HepG2 (cell line): ENCODE measurements around the gene ADCY6. TPM values are rescaled to one million over a fixed set of nuclear protein-coding genes. Genes with fewer than 3 reads are reported as not detected.

Experiments used
- ATAC-seq: fragments of 200-7000 bp; cut with Tn5 transposase; 3 replicates; pipeline ENCODE4 v1.9.1; 2020; ENCODE audit warnings: mild to moderate bottlenecking, moderate library complexity
- BruUV-seq: library from RNA; stranded (reverse); fragments of 400-500 nt; replicated peaks from 2 replicates; lab custom pipeline; 2021; lab: Mats Ljungman, UMichigan
- CTCF ChIA-PET: fragments of 300-600 bp; formaldehyde crosslinking; extraction: SDS; loops from one replicate; lab custom pipeline; 2021; ENCODE audit warnings: low total read pairs, inconsistent platforms, low intra/inter-chr PET ratio; lab: Yijun Ruan, JAX
- POLR2A ChIA-PET: fragments of 350-600 bp; sonication (Branson Sonifier 250); formaldehyde crosslinking; loops from one replicate; lab custom pipeline; 2020; ENCODE audit warnings: antibody characterized with exemption, inconsistent platforms; lab: Yijun Ruan, JAX
- DNase-seq: peaks from one replicate; pipeline ENCODE4 v3.0.0-alpha.2; 2015; ENCODE audit warnings: low spot score
- FAIRE-seq: peaks from 3 replicates; lab custom pipeline; 2011; peaks lifted over from hg19 to GRCh38; lab: Jason Lieb, UNC
- H2AFZ ChIP-seq: one replicate; pipeline ENCODE4 v1.6.1; 2011; ENCODE audit warnings: low read length, inconsistent platforms
- H3K27ac ChIP-seq: fragments of 300-600 bp; 3 replicates; pipeline ENCODE4 v1.8.0; 2011; ENCODE audit warnings: mixed run types, mild to moderate bottlenecking, mixed read lengths, low read length, inconsistent platforms; ENCODE audit not compliant: insufficient read depth; ENCODE audit errors: extremely low read length
- H3K27me3 ChIP-seq, 2 experiments: fragments of 200-600 bp in 1 of 2; 2 replicates in 1 of 2; 3 replicates in 1 of 2; pipeline versions ENCODE4 v1.6.0 to v1.8.0; 2011; ENCODE audit warnings: low read length in 2 of 2, mild to moderate bottlenecking in 2 of 2, moderate library complexity in 2 of 2, inconsistent platforms in 1 of 2; ENCODE audit not compliant: insufficient read depth in 2 of 2, control insufficient read depth in 1 of 2
- H3K36me3 ChIP-seq, 2 experiments: fragments of 200-600 bp in 1 of 2; replicated peaks in 1 of 2; 2 replicates in 1 of 2; 3 replicates in 1 of 2; pipeline versions ENCODE4 v1.5.1 to v1.8.0; 2011; ENCODE audit warnings: low read length in 2 of 2, inconsistent platforms in 1 of 2; ENCODE audit not compliant: insufficient read depth in 2 of 2, control insufficient read depth in 1 of 2
- H3K4me1 ChIP-seq: 2 replicates; pipeline ENCODE4 v1.5.1; 2012; ENCODE audit warnings: low read length, inconsistent platforms; ENCODE audit not compliant: insufficient read depth
- H3K4me2 ChIP-seq: 2 replicates; pipeline ENCODE4 v1.6.0; 2011; ENCODE audit warnings: low read depth, low read length, inconsistent platforms
- H3K4me3 ChIP-seq, 3 experiments: fragments of 200-600 bp in 1 of 3; sonication (generic), shearing (Covaris generic) in 1 of 3; replicated peaks in 1 of 3; 2 replicates each; pipeline ENCODE4 v1.5.1; 2011 to 2016; ENCODE audit warnings: low read length in 3 of 3, inconsistent platforms in 2 of 3, low read depth in 2 of 3, mild to moderate bottlenecking in 2 of 3, control low read depth in 1 of 3, mixed read lengths in 1 of 3; ENCODE audit not compliant: insufficient read depth in 1 of 3
- H3K79me2 ChIP-seq: one replicate; pipeline ENCODE4 v1.6.1; 2011; ENCODE audit warnings: low read length, inconsistent platforms; ENCODE audit not compliant: insufficient read depth
- H3K9ac ChIP-seq: 2 replicates; pipeline ENCODE4 v1.6.0; 2011; ENCODE audit warnings: mild to moderate bottlenecking, low read depth, low read length, inconsistent platforms; ENCODE audit not compliant: insufficient read depth
- H3K9me3 ChIP-seq: 2 replicates; pipeline ENCODE4 v1.5.1; 2012; ENCODE audit warnings: mild to moderate bottlenecking, low read length
- H4K20me1 ChIP-seq: 2 replicates; pipeline ENCODE4 v1.6.0; 2011; ENCODE audit warnings: inconsistent platforms, mild to moderate bottlenecking, low read length, moderate library complexity; ENCODE audit not compliant: insufficient read depth
- ELF1 ChIP-seq: sonication (generic); formaldehyde crosslinking; IDR thresholded peaks from 2 replicates; pipeline ENCODE4 v1.4.0; 2020; ENCODE audit warnings: missing genetic modification reagents
- FUBP1 ChIP-seq: sonication (generic); formaldehyde crosslinking; IDR thresholded peaks from 2 replicates; pipeline ENCODE4 v1.5.1; 2020; ENCODE audit warnings: missing genetic modification reagents, mild to moderate bottlenecking, borderline replicate concordance
- NR2C2 ChIP-seq: sonication (generic); formaldehyde crosslinking; IDR thresholded peaks from 2 replicates; pipeline ENCODE4 v1.4.0; 2020; ENCODE audit warnings: missing genetic modification reagents, mild to moderate bottlenecking, moderate library complexity, borderline replicate concordance
- ZBTB3 ChIP-seq: sonication (generic); formaldehyde crosslinking; IDR thresholded peaks from 2 replicates; pipeline ENCODE4 v1.4.0; 2020; ENCODE audit warnings: low read depth, mild to moderate bottlenecking, moderate library complexity, missing genetic modification reagents, borderline replicate concordance
- ZFP36L2 ChIP-seq: sonication (generic); formaldehyde crosslinking; IDR thresholded peaks from 2 replicates; pipeline ENCODE4 v1.4.0; 2020; ENCODE audit warnings: missing genetic modification reagents
- ZNF496 ChIP-seq: sonication (generic); formaldehyde crosslinking; IDR thresholded peaks from 2 replicates; pipeline ENCODE4 v1.8.1; 2023; ENCODE audit warnings: mild to moderate bottlenecking, moderate library complexity, missing genetic modification reagents; ENCODE audit not compliant: insufficient replicate concordance
- ZNF570 ChIP-seq: sonication (generic); formaldehyde crosslinking; IDR thresholded peaks from 2 replicates; pipeline ENCODE4 v1.4.0; 2020; ENCODE audit warnings: mild to moderate bottlenecking, missing genetic modification reagents, borderline replicate concordance
- ZNF652 ChIP-seq: IDR thresholded peaks from 2 replicates; pipeline ENCODE4 v1.6.1; 2016; ENCODE audit warnings: low read depth, borderline replicate concordance
- WGBS: methylation state at CpG from one replicate; pipeline ENCODE4 v1.1.6; 2017; ENCODE audit warnings: low lambda C conversion rate; 5-methylcytosine and 5-hydroxymethylcytosine counted together
- in situ Hi-C: cut with HindIII; loops from 2 replicates; pipeline ENCODE4 v1.10.0; 2017; ENCODE audit warnings: low pct_unique_long_range_greater_than_20kb; ENCODE audit not compliant: extremely low pct_ligation_motif_present
- intact Hi-C: fragments of 100-400 bp; cut with micrococcal nuclease; formaldehyde crosslinking; loops from one replicate; pipeline ENCODE4 v1.10.0; 2022; ENCODE audit not compliant: unreplicated experiment
- polyA plus RNA-seq, 8 experiments: library from polyadenylated mRNA; depleted of rRNA in 3 of 8; stranded (reverse) in 7 of 8; unstranded in 1 of 8; fragments of >200 nt; fragmentation: Illumina TruSeq in 4 of 8; extraction: Trizol in 4 of 8; gene quantifications; 2 replicates each; pipeline versions ENCODE4 v1.2.1 to v1.2.3, GENCODE V29; 2011 to 2016; ENCODE audit warnings: low read depth in 4 of 8, missing spikeins in 1 of 8, mixed read lengths in 1 of 8; ENCODE audit not compliant: insufficient read depth in 1 of 8
- total RNA-seq, 5 experiments: library from RNA; depleted of rRNA; stranded (reverse); fragments of >200 nt; fragmentation: Illumina TruSeq; extraction: Trizol; gene quantifications; 2 replicates each; pipeline ENCODE4 v1.2.3, GENCODE V29; 2016; ENCODE audit warnings: low read depth in 1 of 5
- TF ChIP-seq, protein P1 (sequence below): sonication (generic); formaldehyde crosslinking; IDR thresholded peaks from 2 replicates; pipeline ENCODE4 v1.4.0; 2020; ENCODE audit warnings: missing genetic modification reagents
- TF ChIP-seq, protein P2 (sequence below): sonication (generic); formaldehyde crosslinking; IDR thresholded peaks from 2 replicates; pipeline ENCODE4 v1.5.1; 2020; ENCODE audit warnings: mild to moderate bottlenecking, missing genetic modification reagents, moderate library complexity

Gene ADCY6
- total and polyA plus RNA-seq, 2 of the 13 experiments (the other 11 are each of a cell fraction or from before 2014, with no cell fraction given): 10.6 to 11.8 TPM

DNA sequence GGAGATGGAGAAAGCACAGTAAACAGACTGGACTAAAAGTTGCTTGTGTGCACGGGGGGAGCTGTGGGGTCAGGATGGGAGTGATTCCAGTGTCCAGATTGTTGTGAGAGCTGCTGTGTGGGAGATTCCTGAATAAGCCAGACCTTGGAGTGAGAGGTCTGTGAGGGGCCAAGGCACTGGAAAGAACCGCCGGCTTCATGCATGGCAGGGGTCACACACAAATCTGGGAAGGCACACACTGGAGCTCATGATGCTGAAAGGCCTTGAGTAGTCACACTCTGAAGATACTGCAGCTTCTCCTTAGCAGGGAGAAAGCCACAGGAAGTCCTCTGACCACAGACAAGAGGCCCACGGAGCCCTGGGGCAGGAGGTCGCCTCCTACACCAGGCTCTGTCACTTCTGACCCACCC lies 23.1 kb downstream of the ADCY6 start:
- CTCF ChIA-PET: no interaction called here
- Histone ChIP-seq H3K4me1 (no peaks in the 10 kb centered on the region), H3K36me3 (peaks cover 1 to 10% of the 10 kb centered on the region in 2 experiments; a peak in 3 of 5 replicates), H4K20me1 (no peaks in the 10 kb centered on the region), H3K4me2 (no peak overlapping the region), H3K27me3 (no peaks in the 10 kb centered on the region), H3K79me2 (no peaks in the 10 kb centered on the region), H3K27ac (no peak overlapping the region), H2AFZ (no peak overlapping the region), H3K4me3 (no peak overlapping the region), H3K9ac (no peak overlapping the region), H3K9me3 (no peaks in the 10 kb centered on the region)
- TF ChIP-seq, protein P1, sequence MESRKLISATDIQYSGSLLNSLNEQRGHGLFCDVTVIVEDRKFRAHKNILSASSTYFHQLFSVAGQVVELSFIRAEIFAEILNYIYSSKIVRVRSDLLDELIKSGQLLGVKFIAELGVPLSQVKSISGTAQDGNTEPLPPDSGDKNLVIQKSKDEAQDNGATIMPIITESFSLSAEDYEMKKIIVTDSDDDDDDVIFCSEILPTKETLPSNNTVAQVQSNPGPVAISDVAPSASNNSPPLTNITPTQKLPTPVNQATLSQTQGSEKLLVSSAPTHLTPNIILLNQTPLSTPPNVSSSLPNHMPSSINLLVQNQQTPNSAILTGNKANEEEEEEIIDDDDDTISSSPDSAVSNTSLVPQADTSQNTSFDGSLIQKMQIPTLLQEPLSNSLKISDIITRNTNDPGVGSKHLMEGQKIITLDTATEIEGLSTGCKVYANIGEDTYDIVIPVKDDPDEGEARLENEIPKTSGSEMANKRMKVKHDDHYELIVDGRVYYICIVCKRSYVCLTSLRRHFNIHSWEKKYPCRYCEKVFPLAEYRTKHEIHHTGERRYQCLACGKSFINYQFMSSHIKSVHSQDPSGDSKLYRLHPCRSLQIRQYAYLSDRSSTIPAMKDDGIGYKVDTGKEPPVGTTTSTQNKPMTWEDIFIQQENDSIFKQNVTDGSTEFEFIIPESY (CRISPR knock-in tag): no peak
- no peak for TF ChIP-seq ZFP36L2 (CRISPR knock-in tag)
- TF ChIP-seq ZNF570 (CRISPR knock-in tag): no peak
- FAIRE-seq (no peak), ATAC-seq (no peak), DNase-seq (no peak)
- POLR2A ChIA-PET: no interaction called here
- 77% methylated on average over 4 of the region's 5 CpGs for WGBS
- intact Hi-C loops: no loop called here
- in situ Hi-C loops: no loop called here
- BruUV-seq: no TSS peak

- Histone ChIP-seq H3K4me3 (no peak overlapping the region), H3K79me2 (no peaks in the 10 kb centered on the region), H3K9ac (no peak overlapping the region), H3K27ac (no peak overlapping the region), H3K36me3 (peaks cover 1 to 5% of the 10 kb centered on the region in 2 experiments; a peak in 3 of 5 replicates), H3K9me3 (no peaks in the 10 kb centered on the region), H3K27me3 (no peaks in the 10 kb centered on the region), H4K20me1 (no peaks in the 10 kb centered on the region), H3K4me2 (no peak overlapping the region), H3K4me1 (no peaks in the 10 kb centered on the region), H2AFZ (no peak overlapping the region)
- CTCF ChIA-PET: no interaction called here
- POLR2A ChIA-PET: no interaction called here
- WGBS: 95% methylated on average over 2 of the region's 2 CpGs
- FAIRE-seq (no peak), DNase-seq (no peak), ATAC-seq (no peak)
- no TSS peak for BruUV-seq
- in situ Hi-C loops: no loop called here
- intact Hi-C loops: no loop called here
- TF ChIP-seq, protein P2, sequence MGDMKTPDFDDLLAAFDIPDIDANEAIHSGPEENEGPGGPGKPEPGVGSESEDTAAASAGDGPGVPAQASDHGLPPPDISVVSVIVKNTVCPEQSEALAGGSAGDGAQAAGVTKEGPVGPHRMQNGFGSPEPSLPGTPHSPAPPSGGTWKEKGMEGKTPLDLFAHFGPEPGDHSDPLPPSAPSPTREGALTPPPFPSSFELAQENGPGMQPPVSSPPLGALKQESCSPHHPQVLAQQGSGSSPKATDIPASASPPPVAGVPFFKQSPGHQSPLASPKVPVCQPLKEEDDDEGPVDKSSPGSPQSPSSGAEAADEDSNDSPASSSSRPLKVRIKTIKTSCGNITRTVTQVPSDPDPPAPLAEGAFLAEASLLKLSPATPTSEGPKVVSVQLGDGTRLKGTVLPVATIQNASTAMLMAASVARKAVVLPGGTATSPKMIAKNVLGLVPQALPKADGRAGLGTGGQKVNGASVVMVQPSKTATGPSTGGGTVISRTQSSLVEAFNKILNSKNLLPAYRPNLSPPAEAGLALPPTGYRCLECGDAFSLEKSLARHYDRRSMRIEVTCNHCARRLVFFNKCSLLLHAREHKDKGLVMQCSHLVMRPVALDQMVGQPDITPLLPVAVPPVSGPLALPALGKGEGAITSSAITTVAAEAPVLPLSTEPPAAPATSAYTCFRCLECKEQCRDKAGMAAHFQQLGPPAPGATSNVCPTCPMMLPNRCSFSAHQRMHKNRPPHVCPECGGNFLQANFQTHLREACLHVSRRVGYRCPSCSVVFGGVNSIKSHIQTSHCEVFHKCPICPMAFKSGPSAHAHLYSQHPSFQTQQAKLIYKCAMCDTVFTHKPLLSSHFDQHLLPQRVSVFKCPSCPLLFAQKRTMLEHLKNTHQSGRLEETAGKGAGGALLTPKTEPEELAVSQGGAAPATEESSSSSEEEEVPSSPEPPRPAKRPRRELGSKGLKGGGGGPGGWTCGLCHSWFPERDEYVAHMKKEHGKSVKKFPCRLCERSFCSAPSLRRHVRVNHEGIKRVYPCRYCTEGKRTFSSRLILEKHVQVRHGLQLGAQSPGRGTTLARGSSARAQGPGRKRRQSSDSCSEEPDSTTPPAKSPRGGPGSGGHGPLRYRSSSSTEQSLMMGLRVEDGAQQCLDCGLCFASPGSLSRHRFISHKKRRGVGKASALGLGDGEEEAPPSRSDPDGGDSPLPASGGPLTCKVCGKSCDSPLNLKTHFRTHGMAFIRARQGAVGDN (CRISPR knock-in tag): no peak
- TF ChIP-seq ELF1 (CRISPR knock-in tag): no peak
- TF ChIP-seq FUBP1 (CRISPR knock-in tag): no peak
- TF ChIP-seq ZNF652 (CRISPR knock-in tag): no peak
- TF ChIP-seq ZBTB3 (CRISPR knock-in tag): no peak
- TF ChIP-seq ZNF496 (CRISPR knock-in tag): no peak
- no peak for TF ChIP-seq NR2C2
Observed at GRCh38 chr12:48764521-48764920, 24.4 kb downstream of the ADCY6 start.
